HL-60 (cell line): ENCODE results near the gene TTL.

Source experiments
- DNase-seq, 2 experiments: peaks; one replicate each; pipeline ENCODE4 v3.0.0-alpha.2; 2010 to 2020; ENCODE audit warnings: low read depth in 1 of 2, low spot score in 1 of 2
- H3K27ac ChIP-seq: fragments of 250-450 bp; sonication (Bioruptor Pico); replicated peaks from 2 replicates; pipeline ENCODE4 v1.5.1; 2020; ENCODE audit warnings: mild to moderate bottlenecking, moderate library complexity
- H3K27me3 ChIP-seq: fragments of 250-450 bp; sonication (Bioruptor Pico); 2 replicates; pipeline ENCODE4 v1.5.1; 2021; ENCODE audit warnings: mild to moderate bottlenecking, moderate library complexity; ENCODE audit not compliant: insufficient read depth, poor library complexity, severe bottlenecking
- H3K4me3 ChIP-seq: replicated peaks from 2 replicates; pipeline ENCODE4 v1.5.1; 2011; ENCODE audit warnings: mild to moderate bottlenecking, control low read depth, low read length; ENCODE audit not compliant: insufficient read depth
- GABPA ChIP-seq: IDR thresholded peaks from 2 replicates; pipeline ENCODE4 v1.6.1; 2012; ENCODE audit warnings: low read depth
- POLR2AphosphoS5 ChIP-seq: IDR thresholded peaks from 2 replicates; pipeline ENCODE4 v1.6.1; 2012; ENCODE audit warnings: low read depth
- SPI1 ChIP-seq: IDR thresholded peaks from 2 replicates; pipeline ENCODE4 v1.6.1; 2012; ENCODE audit warnings: low read depth, mild to moderate bottlenecking, borderline replicate concordance
- TF ChIP-seq, protein P1 (sequence below): IDR thresholded peaks from 2 replicates; pipeline ENCODE4 v1.6.1; 2012; ENCODE audit warnings: low read depth; ENCODE audit not compliant: insufficient replicate concordance
- TF ChIP-seq, protein P2 (sequence below): IDR thresholded peaks from one replicate; pipeline ENCODE4 v1.5.1; 2011; ENCODE audit warnings: low read length, control low read depth, inconsistent platforms; ENCODE audit not compliant: insufficient read depth

The TTL gene

DNA sequence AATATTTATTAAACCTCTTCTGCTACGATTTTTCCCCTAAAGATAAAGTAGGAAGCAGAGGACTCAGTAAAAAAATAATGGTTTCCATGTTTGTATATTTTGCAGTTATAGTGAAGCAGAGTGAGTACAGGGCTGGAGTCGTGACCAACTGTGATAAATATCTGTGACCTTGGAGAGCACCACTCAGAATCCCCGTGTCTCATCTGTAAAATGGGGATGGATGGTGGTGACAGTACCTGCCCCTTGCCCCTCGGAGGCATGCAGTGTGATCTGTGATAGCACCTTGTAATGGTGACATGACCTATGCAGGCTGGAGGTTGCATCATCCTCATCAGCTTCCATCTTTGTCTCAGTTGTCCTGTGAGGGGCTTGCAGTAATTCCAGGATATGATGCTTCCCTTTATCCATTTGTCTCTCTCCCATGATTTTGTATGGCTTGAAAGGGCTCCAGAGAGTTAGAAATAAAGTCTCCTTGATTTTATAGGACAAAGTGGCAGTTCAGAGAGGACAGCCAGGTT, 5.5 kb downstream of the TTL start:
- H3K27me3 ChIP-seq: no peaks in the 10 kb centered on the region
- no peak overlapping the region for H3K4me3 ChIP-seq
- DNase-seq: no peak
- TF ChIP-seq, protein P1, sequence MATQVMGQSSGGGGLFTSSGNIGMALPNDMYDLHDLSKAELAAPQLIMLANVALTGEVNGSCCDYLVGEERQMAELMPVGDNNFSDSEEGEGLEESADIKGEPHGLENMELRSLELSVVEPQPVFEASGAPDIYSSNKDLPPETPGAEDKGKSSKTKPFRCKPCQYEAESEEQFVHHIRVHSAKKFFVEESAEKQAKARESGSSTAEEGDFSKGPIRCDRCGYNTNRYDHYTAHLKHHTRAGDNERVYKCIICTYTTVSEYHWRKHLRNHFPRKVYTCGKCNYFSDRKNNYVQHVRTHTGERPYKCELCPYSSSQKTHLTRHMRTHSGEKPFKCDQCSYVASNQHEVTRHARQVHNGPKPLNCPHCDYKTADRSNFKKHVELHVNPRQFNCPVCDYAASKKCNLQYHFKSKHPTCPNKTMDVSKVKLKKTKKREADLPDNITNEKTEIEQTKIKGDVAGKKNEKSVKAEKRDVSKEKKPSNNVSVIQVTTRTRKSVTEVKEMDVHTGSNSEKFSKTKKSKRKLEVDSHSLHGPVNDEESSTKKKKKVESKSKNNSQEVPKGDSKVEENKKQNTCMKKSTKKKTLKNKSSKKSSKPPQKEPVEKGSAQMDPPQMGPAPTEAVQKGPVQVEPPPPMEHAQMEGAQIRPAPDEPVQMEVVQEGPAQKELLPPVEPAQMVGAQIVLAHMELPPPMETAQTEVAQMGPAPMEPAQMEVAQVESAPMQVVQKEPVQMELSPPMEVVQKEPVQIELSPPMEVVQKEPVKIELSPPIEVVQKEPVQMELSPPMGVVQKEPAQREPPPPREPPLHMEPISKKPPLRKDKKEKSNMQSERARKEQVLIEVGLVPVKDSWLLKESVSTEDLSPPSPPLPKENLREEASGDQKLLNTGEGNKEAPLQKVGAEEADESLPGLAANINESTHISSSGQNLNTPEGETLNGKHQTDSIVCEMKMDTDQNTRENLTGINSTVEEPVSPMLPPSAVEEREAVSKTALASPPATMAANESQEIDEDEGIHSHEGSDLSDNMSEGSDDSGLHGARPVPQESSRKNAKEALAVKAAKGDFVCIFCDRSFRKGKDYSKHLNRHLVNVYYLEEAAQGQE: peak; percentile 64
- no peak for TF ChIP-seq POLR2AphosphoS5
- H3K27ac ChIP-seq: no peak overlapping the region

DNA sequence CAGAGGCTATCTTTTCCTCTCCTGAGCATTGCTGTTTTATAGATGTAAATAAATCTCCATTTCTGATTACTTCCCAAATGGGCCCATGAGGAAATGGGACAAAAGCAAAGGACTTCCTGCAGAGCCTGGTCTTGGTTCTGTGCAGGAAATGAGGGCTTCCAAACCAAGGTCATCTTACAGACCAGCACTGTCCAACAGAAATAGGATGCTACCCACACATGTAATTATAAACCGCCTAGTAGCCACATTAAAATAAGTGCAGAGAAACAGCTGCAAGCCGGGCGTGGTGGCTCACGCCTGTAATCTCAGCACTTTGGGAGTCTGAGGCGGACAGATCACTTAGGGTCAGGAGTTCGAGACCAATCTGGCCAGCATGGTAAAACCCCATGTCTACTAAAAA, 6.2 kb downstream of the TTL start:
- Histone ChIP-seq H3K4me3 (no peak overlapping the region), H3K27ac (no peak overlapping the region), H3K27me3 (no peaks in the 10 kb centered on the region)
- DNase-seq: no peak
- TF ChIP-seq POLR2AphosphoS5: no peak
- TF ChIP-seq, protein P1: no peak
- no peak for TF ChIP-seq SPI1
- TF ChIP-seq, protein P2, sequence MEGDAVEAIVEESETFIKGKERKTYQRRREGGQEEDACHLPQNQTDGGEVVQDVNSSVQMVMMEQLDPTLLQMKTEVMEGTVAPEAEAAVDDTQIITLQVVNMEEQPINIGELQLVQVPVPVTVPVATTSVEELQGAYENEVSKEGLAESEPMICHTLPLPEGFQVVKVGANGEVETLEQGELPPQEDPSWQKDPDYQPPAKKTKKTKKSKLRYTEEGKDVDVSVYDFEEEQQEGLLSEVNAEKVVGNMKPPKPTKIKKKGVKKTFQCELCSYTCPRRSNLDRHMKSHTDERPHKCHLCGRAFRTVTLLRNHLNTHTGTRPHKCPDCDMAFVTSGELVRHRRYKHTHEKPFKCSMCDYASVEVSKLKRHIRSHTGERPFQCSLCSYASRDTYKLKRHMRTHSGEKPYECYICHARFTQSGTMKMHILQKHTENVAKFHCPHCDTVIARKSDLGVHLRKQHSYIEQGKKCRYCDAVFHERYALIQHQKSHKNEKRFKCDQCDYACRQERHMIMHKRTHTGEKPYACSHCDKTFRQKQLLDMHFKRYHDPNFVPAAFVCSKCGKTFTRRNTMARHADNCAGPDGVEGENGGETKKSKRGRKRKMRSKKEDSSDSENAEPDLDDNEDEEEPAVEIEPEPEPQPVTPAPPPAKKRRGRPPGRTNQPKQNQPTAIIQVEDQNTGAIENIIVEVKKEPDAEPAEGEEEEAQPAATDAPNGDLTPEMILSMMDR: no peak
- TF ChIP-seq GABPA: no peak

DNA sequence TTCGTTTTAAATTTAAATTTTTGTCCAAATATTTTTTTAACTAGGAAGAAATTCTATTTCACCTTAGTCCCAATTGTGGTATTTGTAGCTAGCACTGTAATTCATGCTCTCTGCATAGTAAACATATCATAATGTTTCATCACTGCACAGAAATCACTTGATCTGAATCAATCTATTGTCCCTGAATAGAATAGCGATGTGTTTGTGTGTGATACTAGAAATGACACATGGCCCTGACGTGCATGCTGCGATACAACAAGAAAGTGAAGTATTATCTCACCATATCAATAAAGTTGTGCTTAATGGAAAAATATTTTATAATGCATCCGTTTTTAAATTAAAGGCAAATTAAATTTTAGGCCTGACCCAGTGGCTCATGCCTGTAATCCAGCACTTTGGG, 10.0 kb downstream of the TTL start:
- TF ChIP-seq SPI1 (no peak), POLR2AphosphoS5 (no peak), GABPA (no peak)
- TF ChIP-seq, protein P1: no peak
- TF ChIP-seq, protein P2: no peak

More for the DNA sequence above, 10.0 kb downstream of the TTL start:
- no peak for DNase-seq
- H3K27ac ChIP-seq: no peak overlapping the region
- H3K27me3 ChIP-seq: no peaks in the 10 kb centered on the region
- H3K4me3 ChIP-seq: no peak overlapping the region
